Measurements from ENCODE around the gene ZFAND2A.
"Not testable (repeated sequence)": the region's sequence is repeated elsewhere in the genome, so short reads cannot be mapped to it uniquely, and the experiment has no call there.

Gene ZFAND2A

DNA sequence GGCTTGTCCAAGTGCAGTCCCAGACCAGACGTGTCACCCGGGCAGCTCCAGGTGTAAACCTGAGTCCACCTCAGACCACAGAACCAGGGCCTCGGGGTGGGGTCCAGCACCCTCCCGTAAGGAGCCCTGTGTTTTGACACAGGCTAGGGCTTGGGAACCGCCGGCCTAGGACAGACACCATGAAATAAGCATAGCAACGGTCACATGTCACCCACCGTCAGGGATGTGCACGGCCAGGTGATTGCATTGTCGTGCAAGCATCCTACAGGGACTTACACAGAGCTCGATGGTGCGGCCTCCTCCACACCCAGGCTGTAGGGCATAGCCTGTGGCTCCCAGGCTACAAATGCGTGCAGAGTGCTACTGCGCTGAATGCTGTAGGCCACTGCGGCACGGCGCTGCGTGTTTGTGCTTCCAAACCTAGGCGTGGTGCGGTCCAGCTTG, 10.6 kb downstream of the ZFAND2A start:
- H3K27me3 ChIP-seq (ENCODE audit: control insufficient read depth, insufficient read depth, low read length): no peaks in the 10 kb centered on the region
- H3K4me1 ChIP-seq (ENCODE audit: control insufficient read depth, insufficient read depth, low read length): no peaks in the 10 kb centered on the region
- H3K9ac ChIP-seq (ENCODE audit: low read depth, low read length): no peak overlapping the region

DNA sequence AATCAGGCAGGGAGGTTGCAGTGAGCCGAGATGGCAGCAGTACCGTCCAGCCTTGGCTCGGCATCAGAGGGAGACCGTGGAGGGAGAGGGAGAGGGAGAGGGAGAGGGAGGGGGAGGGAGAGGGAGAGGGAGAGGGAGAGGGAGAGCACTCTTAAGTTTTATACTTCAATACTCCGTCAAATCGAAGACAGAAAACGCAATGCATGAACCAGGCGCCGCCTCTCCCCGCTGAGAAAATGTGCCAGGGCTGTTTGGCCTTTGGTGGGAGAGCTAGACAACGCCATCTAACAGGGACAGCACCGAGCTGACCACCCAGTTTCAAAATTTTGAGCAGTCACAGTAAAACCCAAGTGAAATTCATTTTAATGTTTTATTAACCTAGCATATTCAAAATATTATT, 12.1 kb downstream of the ZFAND2A start:
- peaks cover 17% of the 10 kb centered on the region for H3K36me3 ChIP-seq (ENCODE audit: control insufficient read depth, insufficient read depth, low read length)
- not testable (repeated sequence) for H3K4me1 ChIP-seq (ENCODE audit: control insufficient read depth, insufficient read depth, low read length); H3K9ac ChIP-seq (ENCODE audit: low read depth, low read length); H3K4me3 ChIP-seq (ENCODE audit: low read depth, low read length); H3K9me3 ChIP-seq (ENCODE audit: control insufficient read depth, insufficient read depth, low read length); H3K27ac ChIP-seq (ENCODE audit: low read depth, low read length); H3K27me3 ChIP-seq (ENCODE audit: control insufficient read depth, insufficient read depth, low read length)

More for the DNA sequence above, 10.6 kb downstream of the ZFAND2A start:
- Histone ChIP-seq H3K27ac (ENCODE audit: low read depth, low read length) (no peak overlapping the region), H3K36me3 (ENCODE audit: control insufficient read depth, insufficient read depth, low read length) (peaks cover 30% of the 10 kb centered on the region), H3K4me3 (ENCODE audit: low read depth, low read length) (no peak overlapping the region), H3K9me3 (ENCODE audit: control insufficient read depth, insufficient read depth, low read length) (no peaks in the 10 kb centered on the region)

DNA sequence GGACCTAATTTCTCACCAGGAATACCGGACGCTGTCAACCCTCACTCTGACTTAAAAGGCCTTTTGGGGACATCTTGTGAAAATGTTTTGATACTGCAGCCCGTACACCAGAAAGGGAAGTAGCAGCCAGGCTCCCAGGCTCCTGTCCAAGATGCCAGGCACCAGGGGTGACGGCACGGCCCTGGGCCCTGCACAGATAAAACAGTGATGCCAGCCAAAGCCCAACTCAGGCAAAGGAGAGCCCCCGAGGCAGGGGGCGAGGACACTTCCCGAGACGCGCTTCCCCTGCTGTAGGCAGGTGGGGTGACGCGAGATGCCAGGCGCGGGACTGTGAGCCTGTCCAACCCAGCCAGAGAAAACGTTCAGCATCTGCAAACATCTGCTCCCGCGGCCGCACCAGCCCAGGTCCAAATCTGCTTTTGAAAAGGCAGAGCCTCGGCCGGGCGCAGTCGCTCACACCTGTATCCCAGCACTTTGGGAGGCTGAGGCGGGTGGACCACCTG, 15.7 kb downstream of the ZFAND2A start:
- no peak overlapping the region for H3K27ac ChIP-seq (ENCODE audit: low read depth, low read length)
- H3K27me3 ChIP-seq (ENCODE audit: control insufficient read depth, insufficient read depth, low read length): no peaks in the 10 kb centered on the region
- H3K36me3 ChIP-seq (ENCODE audit: control insufficient read depth, insufficient read depth, low read length): no peaks in the 10 kb centered on the region
- no peak overlapping the region for H3K4me3 ChIP-seq (ENCODE audit: low read depth, low read length)
- no peaks in the 10 kb centered on the region for H3K9me3 ChIP-seq (ENCODE audit: control insufficient read depth, insufficient read depth, low read length)
- H3K9ac ChIP-seq (ENCODE audit: low read depth, low read length): no peak overlapping the region
- H3K4me1 ChIP-seq (ENCODE audit: control insufficient read depth, insufficient read depth, low read length): no peaks in the 10 kb centered on the region

DNA sequence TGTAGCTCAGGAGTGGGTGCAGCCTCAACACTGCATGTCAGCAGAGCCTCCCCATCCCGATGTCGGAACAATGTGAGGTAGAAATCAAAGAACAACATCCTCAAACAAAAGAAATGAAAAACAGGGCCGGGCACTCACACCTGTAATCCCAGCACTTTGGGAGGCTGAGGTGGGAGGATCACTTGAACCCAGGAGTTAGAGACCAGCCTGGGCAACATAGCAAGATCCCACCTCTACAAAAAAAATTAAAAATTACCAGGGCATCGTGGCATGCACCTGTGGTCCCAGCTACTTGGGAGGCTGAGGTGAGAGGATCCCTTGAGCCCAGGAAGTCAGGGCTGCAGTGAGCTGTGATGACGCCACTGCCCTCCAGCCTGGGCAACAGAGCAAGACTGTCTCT, 17.0 kb downstream of the ZFAND2A start:
- not testable (repeated sequence) for H3K9me3 ChIP-seq (ENCODE audit: control insufficient read depth, insufficient read depth, low read length); H3K9ac ChIP-seq (ENCODE audit: low read depth, low read length); H3K27me3 ChIP-seq (ENCODE audit: control insufficient read depth, insufficient read depth, low read length); H3K4me3 ChIP-seq (ENCODE audit: low read depth, low read length); H3K36me3 ChIP-seq (ENCODE audit: control insufficient read depth, insufficient read depth, low read length); H3K27ac ChIP-seq (ENCODE audit: low read depth, low read length); H3K4me1 ChIP-seq (ENCODE audit: control insufficient read depth, insufficient read depth, low read length)

DNA sequence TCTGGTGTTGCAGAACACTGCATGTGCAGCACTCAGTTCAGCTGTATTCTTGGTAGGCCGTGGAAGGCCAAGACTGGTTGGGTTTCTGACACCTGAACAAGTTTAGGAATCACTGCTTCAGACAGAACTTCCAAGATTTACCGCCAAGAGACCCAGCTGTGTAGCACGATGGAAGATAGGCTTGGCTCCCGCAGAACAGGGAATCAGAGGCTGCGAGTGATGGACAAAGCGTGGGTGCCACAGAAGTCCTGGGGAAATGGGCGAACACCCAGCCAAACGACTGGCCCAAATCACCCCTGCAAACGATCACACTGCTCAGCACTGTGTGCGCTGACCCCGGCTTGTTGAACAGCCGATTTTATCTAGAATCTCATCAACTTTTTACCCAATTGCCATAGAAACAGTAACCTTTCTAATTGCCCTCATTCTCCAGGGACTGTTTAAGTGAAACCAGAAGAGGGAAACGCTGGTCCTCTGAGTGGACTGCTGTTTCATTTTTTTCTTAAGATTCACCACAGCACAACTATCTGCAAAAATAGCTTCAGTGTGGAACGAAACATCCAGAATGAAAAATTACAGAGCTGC, 17.9 kb downstream of the ZFAND2A start:
- Histone ChIP-seq H3K4me3 (ENCODE audit: low read depth, low read length) (no peak overlapping the region), H3K4me1 (ENCODE audit: control insufficient read depth, insufficient read depth, low read length) (0 out of 2 replicates have a peak, but pooled peaks cover 3% of the 10 kb centered on the region), H3K27me3 (ENCODE audit: control insufficient read depth, insufficient read depth, low read length) (no peaks in the 10 kb centered on the region), H3K27ac (ENCODE audit: low read depth, low read length) (no peak overlapping the region), H3K36me3 (ENCODE audit: control insufficient read depth, insufficient read depth, low read length) (no peaks in the 10 kb centered on the region), H3K9me3 (ENCODE audit: control insufficient read depth, insufficient read depth, low read length) (no peaks in the 10 kb centered on the region), H3K9ac (ENCODE audit: low read depth, low read length) (no peak overlapping the region)

DNA sequence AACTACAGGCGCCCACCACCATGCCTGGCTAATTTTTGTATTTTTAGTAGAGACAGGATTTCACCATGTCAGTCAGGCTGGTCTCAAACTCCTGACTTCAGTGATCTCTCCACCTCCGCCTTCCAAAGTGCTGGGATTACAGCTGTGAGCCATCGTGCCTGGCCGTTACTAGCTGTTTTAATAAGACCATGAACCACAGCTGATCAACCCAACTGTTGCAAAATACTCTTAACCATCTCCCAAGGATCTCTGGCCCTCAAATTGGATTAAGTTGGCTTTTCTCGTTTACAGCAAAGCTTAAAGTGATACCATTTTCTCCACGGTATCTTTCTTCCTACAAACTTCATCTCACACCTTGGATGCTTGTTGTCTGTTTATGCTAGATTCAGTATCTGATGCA, 18.3 kb downstream of the ZFAND2A start:
- H3K27ac ChIP-seq (ENCODE audit: low read depth, low read length): no peak overlapping the region
- H3K9ac ChIP-seq (ENCODE audit: low read depth, low read length): no peak overlapping the region
- no peaks in the 10 kb centered on the region for H3K36me3 ChIP-seq (ENCODE audit: control insufficient read depth, insufficient read depth, low read length)
- no peak overlapping the region for H3K4me3 ChIP-seq (ENCODE audit: low read depth, low read length)
- no peaks in the 10 kb centered on the region for H3K27me3 ChIP-seq (ENCODE audit: control insufficient read depth, insufficient read depth, low read length)
- no peaks in the 10 kb centered on the region for H3K9me3 ChIP-seq (ENCODE audit: control insufficient read depth, insufficient read depth, low read length)
- H3K4me1 ChIP-seq (ENCODE audit: control insufficient read depth, insufficient read depth, low read length): 0 out of 2 replicates have a peak, but pooled peaks cover 8% of the 10 kb centered on the region

DNA sequence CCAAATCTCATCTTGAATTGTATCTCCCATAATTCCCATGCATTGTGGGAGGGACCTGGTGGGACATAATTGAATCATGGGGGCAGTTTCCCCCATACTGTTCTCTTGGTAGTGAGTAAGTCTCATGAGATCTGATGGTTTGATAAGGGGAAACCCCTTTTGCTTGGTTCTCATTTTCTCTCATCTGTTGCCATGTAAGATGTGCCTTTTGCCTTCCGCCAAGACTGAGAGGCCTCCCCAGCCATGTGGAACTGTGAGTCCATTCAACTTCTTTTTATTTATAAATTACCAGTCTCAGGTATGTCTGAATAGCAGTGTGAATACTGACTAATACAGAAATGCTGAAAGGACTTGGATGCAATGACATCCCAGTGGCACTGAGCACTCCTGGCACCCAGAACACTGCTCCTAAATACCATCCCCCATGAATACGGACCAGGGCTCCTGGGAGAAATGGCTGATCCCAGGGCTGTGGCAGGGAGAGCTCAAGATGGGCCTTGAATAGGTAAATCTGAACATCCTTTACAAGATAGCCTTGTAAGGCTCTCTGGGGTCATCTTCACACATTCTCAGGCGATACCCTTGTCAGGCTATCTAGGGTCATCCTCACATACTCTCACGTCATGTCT, 19.4 kb downstream of the ZFAND2A start:
- Histone ChIP-seq H3K27ac (ENCODE audit: low read depth, low read length) (no peak overlapping the region), H3K9ac (ENCODE audit: low read depth, low read length) (no peak overlapping the region), H3K27me3 (ENCODE audit: control insufficient read depth, insufficient read depth, low read length) (no peaks in the 10 kb centered on the region), H3K4me1 (ENCODE audit: control insufficient read depth, insufficient read depth, low read length) (0 out of 2 replicates have a peak, but pooled peaks cover 9% of the 10 kb centered on the region), H3K9me3 (ENCODE audit: control insufficient read depth, insufficient read depth, low read length) (no peaks in the 10 kb centered on the region), H3K36me3 (ENCODE audit: control insufficient read depth, insufficient read depth, low read length) (no peaks in the 10 kb centered on the region), H3K4me3 (ENCODE audit: low read depth, low read length) (no peak overlapping the region)

DNA sequence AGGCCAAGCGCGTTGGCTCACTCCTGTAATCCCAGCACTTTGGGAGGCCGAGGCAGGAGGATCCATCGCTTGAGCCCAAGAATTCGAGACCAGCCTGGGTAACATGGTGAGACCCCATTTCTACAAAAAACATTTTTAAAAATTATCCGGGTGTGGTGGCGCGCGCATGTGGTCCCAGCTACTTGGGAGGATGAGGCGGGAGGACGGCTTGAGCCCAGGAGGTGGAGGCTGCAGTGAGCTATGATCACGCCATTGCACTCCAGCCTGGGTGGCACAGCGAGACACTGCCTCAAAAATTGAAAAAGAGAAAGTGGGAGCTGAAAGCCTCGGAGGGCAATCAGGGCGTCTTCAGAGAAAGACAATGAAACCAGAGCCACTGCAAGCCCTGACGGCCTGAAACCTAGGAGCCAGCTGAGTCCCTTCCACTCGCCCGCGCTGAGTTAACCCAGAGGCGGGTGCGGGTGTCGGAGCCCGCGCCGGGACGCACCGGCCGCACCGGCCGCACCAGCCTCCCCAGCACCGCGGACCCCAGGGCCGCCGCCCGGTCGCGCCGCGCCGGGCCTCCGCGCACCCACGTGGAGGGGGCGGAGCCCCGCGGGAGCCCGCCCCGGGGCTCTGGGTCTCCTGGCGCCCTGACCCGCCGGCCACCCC, 22.4 kb downstream of the ZFAND2A start:
- Histone ChIP-seq H3K27me3 (ENCODE audit: control insufficient read depth, insufficient read depth, low read length) (no peaks in the 10 kb centered on the region), H3K9me3 (ENCODE audit: control insufficient read depth, insufficient read depth, low read length) (no peaks in the 10 kb centered on the region), H3K4me1 (ENCODE audit: control insufficient read depth, insufficient read depth, low read length) (0 out of 2 replicates have a peak, but pooled peaks cover 9% of the 10 kb centered on the region), H3K27ac (ENCODE audit: low read depth, low read length) (peak overlapping the region; percentile 42), H3K4me3 (ENCODE audit: low read depth, low read length) (peak overlapping the region; percentile 83), H3K9ac (ENCODE audit: low read depth, low read length) (peak overlapping the region; percentile 38; the same call in 1 of the 2 replicates), H3K36me3 (ENCODE audit: control insufficient read depth, insufficient read depth, low read length) (no peaks in the 10 kb centered on the region)

DNA sequence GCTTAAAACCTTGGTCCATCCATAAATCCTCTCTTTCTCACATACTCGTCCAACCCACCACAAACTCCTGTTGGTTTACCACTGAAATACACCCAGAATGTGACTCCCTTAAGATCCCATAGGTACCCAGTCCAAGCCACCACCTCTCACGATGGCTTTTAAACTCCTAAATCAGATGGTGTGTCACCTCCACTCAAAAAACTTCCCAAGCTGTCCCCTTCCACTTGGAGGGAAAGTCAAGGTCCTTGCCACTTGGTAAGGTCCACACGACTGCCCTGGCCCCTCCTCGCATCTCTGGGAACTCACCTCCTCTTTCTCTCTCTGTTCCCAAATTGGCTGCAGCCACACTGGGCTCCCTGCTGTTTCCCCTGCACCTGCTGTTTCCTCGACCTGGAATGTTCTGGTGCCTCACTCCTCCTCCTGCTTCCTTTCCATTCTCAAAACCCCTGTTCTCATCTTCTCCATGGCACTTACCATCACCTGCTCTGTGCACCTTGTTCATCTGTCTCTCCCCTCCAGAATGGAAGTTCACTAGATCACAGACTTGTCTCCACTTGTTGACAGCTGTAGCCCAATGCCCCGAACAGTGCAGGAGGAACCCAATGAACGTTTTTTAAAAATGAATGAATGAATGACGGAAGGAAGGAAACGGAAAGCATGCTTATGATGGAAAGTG, 23.0 kb downstream of the ZFAND2A start:
- Histone ChIP-seq H3K9ac (ENCODE audit: low read depth, low read length) (no peak overlapping the region), H3K27ac (ENCODE audit: low read depth, low read length) (no peak overlapping the region), H3K27me3 (ENCODE audit: control insufficient read depth, insufficient read depth, low read length) (no peaks in the 10 kb centered on the region), H3K9me3 (ENCODE audit: control insufficient read depth, insufficient read depth, low read length) (no peaks in the 10 kb centered on the region), H3K36me3 (ENCODE audit: control insufficient read depth, insufficient read depth, low read length) (no peaks in the 10 kb centered on the region), H3K4me3 (ENCODE audit: low read depth, low read length) (peak overlapping the region; percentile 83), H3K4me1 (ENCODE audit: control insufficient read depth, insufficient read depth, low read length) (0 out of 2 replicates have a peak, but pooled peaks cover 9% of the 10 kb centered on the region)

DNA sequence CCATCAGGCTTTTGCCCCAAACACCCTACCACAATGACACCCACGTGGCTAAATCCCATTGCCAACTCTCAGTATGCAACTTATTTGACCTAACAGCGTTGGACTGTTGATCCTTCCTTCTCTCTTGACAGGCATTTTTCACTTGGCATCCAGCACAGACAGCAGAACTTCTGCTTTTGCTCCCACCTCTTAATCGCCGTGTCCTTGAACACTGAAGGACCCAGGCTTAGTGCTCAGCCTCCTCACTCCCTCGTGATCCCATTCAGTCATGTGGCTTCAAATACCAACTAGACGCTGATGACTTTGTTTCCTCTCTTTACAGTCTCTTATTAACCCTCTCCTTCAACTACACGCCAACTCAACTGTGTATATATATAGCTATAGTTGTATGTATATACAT, 25.0 kb downstream of the ZFAND2A start:
- Histone ChIP-seq H3K27ac (ENCODE audit: low read depth, low read length) (no peak overlapping the region), H3K9ac (ENCODE audit: low read depth, low read length) (no peak overlapping the region), H3K4me3 (ENCODE audit: low read depth, low read length) (no peak overlapping the region)

More for the DNA sequence above, 25.0 kb downstream of the ZFAND2A start:
- no peaks in the 10 kb centered on the region for H3K9me3 ChIP-seq (ENCODE audit: control insufficient read depth, insufficient read depth, low read length)
- H3K27me3 ChIP-seq (ENCODE audit: control insufficient read depth, insufficient read depth, low read length): no peaks in the 10 kb centered on the region
- peaks cover 2% of the 10 kb centered on the region; the same call in 1 of the 2 replicates for H3K36me3 ChIP-seq (ENCODE audit: control insufficient read depth, insufficient read depth, low read length)
- H3K4me1 ChIP-seq (ENCODE audit: control insufficient read depth, insufficient read depth, low read length): 0 out of 2 replicates have a peak, but pooled peaks cover 9% of the 10 kb centered on the region
